Neuron (in vitro differentiated cells): ENCODE data around the gene DRC1.

ENCODE experiments used
- H2AFZ ChIP-seq: one replicate; pipeline ENCODE4 v1.6.1; 2013; ENCODE audit warnings: low read depth, mild to moderate bottlenecking, inconsistent platforms, low read length, moderate library complexity
- H3K27me3 ChIP-seq: one replicate; pipeline ENCODE4 v1.6.1; 2013; ENCODE audit warnings: low read length; ENCODE audit not compliant: insufficient read depth
- H3K36me3 ChIP-seq: one replicate; pipeline ENCODE4 v1.6.1; 2013; ENCODE audit warnings: low read length; ENCODE audit not compliant: insufficient read depth
- H3K4me1 ChIP-seq: one replicate; pipeline ENCODE4 v1.6.1; 2013; ENCODE audit warnings: low read length; ENCODE audit not compliant: insufficient read depth
- H3K4me3 ChIP-seq: 2 replicates; pipeline ENCODE4 v1.5.1; 2013; ENCODE audit warnings: mild to moderate bottlenecking, low read length, moderate library complexity
- H3K9me3 ChIP-seq: one replicate; pipeline ENCODE4 v1.6.1; 2013; ENCODE audit warnings: low read length

Gene DRC1

GRCh38 chr2:26411419-26411818 is 9.7 kb downstream of the DRC1 start:
- Histone ChIP-seq H3K36me3 (no peaks in the 10 kb centered on the region), H3K4me1 (no peaks in the 10 kb centered on the region), H3K9me3 (no peaks in the 10 kb centered on the region), H2AFZ (no peak overlapping the region), H3K27me3 (no peaks in the 10 kb centered on the region), H3K4me3 (no peak overlapping the region)

DNA sequence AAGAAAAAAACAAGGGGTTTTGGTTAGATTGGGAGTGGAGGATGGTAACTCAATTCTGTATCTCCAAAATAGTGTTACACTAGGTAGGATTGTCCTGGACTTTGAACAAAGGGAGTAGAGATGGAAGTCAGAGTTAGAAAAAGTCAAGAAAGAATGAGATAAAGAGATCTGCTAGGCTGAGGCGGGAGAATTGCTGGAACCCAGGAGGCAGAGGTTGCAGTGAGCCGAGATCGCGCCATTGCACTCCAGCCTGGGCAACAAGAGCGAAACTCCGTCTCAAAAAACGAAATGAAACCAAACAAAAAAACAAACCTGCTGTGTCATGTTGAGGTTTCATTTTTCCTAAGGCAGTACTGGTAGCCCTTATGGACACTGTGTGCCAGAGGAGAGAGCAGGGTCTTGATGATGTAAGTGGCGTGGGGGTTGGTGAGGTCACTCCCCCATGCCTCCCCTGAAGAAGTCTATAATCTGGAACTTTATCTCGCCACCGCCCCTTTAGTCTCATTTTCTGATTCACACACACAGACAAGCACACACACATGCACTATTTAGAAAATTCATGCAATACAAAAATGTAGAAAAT is 10.5 kb downstream of the DRC1 start:
- Histone ChIP-seq H2AFZ (no peak overlapping the region), H3K27me3 (no peaks in the 10 kb centered on the region), H3K4me1 (no peaks in the 10 kb centered on the region)

GRCh38 chr2:26414311-26414710 is 12.6 kb downstream of the DRC1 start:
- no peaks in the 10 kb centered on the region for H3K27me3 ChIP-seq
- H3K9me3 ChIP-seq: no peaks in the 10 kb centered on the region
- no peaks in the 10 kb centered on the region for H3K4me1 ChIP-seq
- no peaks in the 10 kb centered on the region for H3K36me3 ChIP-seq
- H2AFZ ChIP-seq: no peak overlapping the region
- H3K4me3 ChIP-seq: no peak overlapping the region

More for the DNA sequence above, 10.5 kb downstream of the DRC1 start:
- Histone ChIP-seq H3K4me3 (no peak overlapping the region), H3K9me3 (no peaks in the 10 kb centered on the region), H3K36me3 (no peaks in the 10 kb centered on the region)

- H3K27me3 ChIP-seq: no peaks in the 10 kb centered on the region
- H3K4me3 ChIP-seq: no peak overlapping the region
- peaks cover 6% of the 10 kb centered on the region for H3K4me1 ChIP-seq
- no peak overlapping the region for H2AFZ ChIP-seq
- no peaks in the 10 kb centered on the region for H3K9me3 ChIP-seq
- H3K36me3 ChIP-seq: no peaks in the 10 kb centered on the region
Observed at GRCh38 chr2:26421961-26422360, 20.2 kb downstream of the DRC1 start.

- Histone ChIP-seq H3K4me1 (peaks cover 6% of the 10 kb centered on the region), H3K4me3 (no peak overlapping the region), H3K36me3 (no peaks in the 10 kb centered on the region), H3K27me3 (no peaks in the 10 kb centered on the region), H3K9me3 (no peaks in the 10 kb centered on the region), H2AFZ (no peak overlapping the region)
Observed at GRCh38 chr2:26422947-26423629, 21.4 kb downstream of the DRC1 start.

GRCh38 chr2:26423750-26424149 is 22.0 kb downstream of the DRC1 start:
- Histone ChIP-seq H3K27me3 (no peaks in the 10 kb centered on the region), H3K4me3 (no peak overlapping the region), H3K36me3 (no peaks in the 10 kb centered on the region), H2AFZ (no peak overlapping the region), H3K9me3 (no peaks in the 10 kb centered on the region), H3K4me1 (peaks cover 6% of the 10 kb centered on the region)

DNA sequence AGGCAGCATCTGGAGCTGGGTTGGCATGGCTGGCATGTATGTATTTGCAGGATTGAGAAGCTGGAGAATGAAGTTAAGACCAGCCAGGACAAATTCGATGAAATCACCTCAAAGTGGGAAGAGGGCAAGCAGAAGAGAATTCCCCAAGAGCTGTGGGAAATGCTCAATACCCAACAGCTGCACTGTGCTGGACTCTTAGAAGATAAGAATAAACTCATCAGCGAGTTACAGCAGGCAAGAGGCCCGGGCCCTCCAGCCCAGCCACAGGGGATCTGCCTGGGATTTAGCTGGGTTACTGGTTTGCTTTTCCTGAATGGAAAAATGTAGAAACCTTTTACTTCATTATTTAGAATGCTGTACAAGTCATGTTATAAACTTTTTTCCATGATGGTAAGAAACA is 22.5 kb downstream of the DRC1 start:
- Histone ChIP-seq H3K27me3 (no peaks in the 10 kb centered on the region), H3K4me3 (no peak overlapping the region), H3K9me3 (no peaks in the 10 kb centered on the region), H3K4me1 (peaks cover 6% of the 10 kb centered on the region), H2AFZ (no peak overlapping the region), H3K36me3 (no peaks in the 10 kb centered on the region)

GRCh38 chr2:26428846-26429245 is 27.1 kb downstream of the DRC1 start:
- Histone ChIP-seq H3K27me3 (no peaks in the 10 kb centered on the region), H3K36me3 (no peaks in the 10 kb centered on the region), H3K4me3 (no peak overlapping the region), H2AFZ (no peak overlapping the region), H3K4me1 (peaks cover 9% of the 10 kb centered on the region), H3K9me3 (no peaks in the 10 kb centered on the region)

GRCh38 chr2:26429779-26430578 is 28.3 kb downstream of the DRC1 start:
- H3K9me3 ChIP-seq: no peaks in the 10 kb centered on the region
- H3K4me1 ChIP-seq: peaks cover 9% of the 10 kb centered on the region
- H3K27me3 ChIP-seq: no peaks in the 10 kb centered on the region
- H3K36me3 ChIP-seq: no peaks in the 10 kb centered on the region
- H3K4me3 ChIP-seq: no peak overlapping the region
- H2AFZ ChIP-seq: no peak overlapping the region

DNA sequence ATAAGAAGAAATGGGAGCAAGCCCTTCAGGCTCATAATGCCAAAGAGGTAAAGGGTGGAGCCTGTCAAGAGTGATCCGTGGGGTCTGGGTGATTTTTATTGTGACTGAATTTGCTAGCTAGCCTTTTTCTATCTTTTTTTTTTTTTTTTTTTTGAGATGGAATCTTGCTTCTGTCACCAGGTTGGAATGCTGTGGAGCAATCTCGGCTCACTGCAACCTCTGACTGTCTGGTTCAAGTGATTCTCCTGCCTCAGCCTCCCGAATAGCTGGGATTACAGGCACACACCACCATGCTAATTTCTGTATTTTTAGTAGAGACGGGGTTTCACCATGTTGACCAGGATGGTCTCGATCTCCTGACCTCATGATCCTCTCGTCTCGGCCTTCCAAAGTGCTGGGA is 29.1 kb downstream of the DRC1 start:
- H2AFZ ChIP-seq: no peak overlapping the region
- H3K36me3 ChIP-seq: no peaks in the 10 kb centered on the region
- no peak overlapping the region for H3K4me3 ChIP-seq

DNA sequence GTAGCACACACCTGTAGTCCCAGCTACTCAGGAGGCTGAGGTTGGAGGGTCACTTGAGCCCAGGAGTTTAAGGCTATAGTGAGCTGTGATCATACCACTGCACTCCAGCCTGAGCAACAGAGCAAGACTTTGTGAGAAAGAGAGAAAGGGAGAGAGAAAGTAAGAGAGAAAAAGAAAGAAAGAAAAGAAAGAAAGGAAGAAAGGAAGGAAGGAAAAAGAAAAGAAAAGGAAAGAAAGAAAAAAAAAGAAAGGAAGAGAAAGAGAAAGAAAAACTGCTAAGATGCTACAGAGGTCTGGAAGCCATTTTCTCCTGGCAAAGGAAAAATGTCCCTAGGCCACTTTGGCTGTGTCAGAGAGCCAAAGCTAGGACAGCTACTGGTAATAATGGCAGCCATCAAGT is 30.6 kb downstream of the DRC1 start:
- H3K36me3 ChIP-seq: no peaks in the 10 kb centered on the region
- H3K9me3 ChIP-seq: no peaks in the 10 kb centered on the region
- no peak overlapping the region for H3K4me3 ChIP-seq
- H2AFZ ChIP-seq: no peak overlapping the region
- no peaks in the 10 kb centered on the region for H3K27me3 ChIP-seq
- H3K4me1 ChIP-seq: peaks cover 9% of the 10 kb centered on the region

More for the DNA sequence above, 29.1 kb downstream of the DRC1 start:
- Histone ChIP-seq H3K27me3 (no peaks in the 10 kb centered on the region), H3K4me1 (peaks cover 9% of the 10 kb centered on the region), H3K9me3 (no peaks in the 10 kb centered on the region)

GRCh38 chr2:26432859-26433258 is 31.1 kb downstream of the DRC1 start:
- Histone ChIP-seq H2AFZ (peak overlapping the region; percentile 17), H3K27me3 (no peaks in the 10 kb centered on the region)

GRCh38 chr2:26435106-26435505 is 33.4 kb downstream of the DRC1 start:
- H2AFZ ChIP-seq: no peak overlapping the region
- no peaks in the 10 kb centered on the region for H3K36me3 ChIP-seq
- H3K27me3 ChIP-seq: no peaks in the 10 kb centered on the region

More at GRCh38 chr2:26432859-26433258, 31.1 kb downstream of the DRC1 start:
- Histone ChIP-seq H3K9me3 (no peaks in the 10 kb centered on the region), H3K4me1 (peaks cover 9% of the 10 kb centered on the region), H3K4me3 (no peak overlapping the region), H3K36me3 (no peaks in the 10 kb centered on the region)

More at GRCh38 chr2:26435106-26435505, 33.4 kb downstream of the DRC1 start:
- Histone ChIP-seq H3K4me3 (no peak overlapping the region), H3K9me3 (no peaks in the 10 kb centered on the region), H3K4me1 (peaks cover 11% of the 10 kb centered on the region)
